Measurements from ENCODE around the gene RALGDS.
A peak's percentile ranks its signal among the peaks of the same experiment; 100 is the strongest.

RALGDS gene

DNA sequence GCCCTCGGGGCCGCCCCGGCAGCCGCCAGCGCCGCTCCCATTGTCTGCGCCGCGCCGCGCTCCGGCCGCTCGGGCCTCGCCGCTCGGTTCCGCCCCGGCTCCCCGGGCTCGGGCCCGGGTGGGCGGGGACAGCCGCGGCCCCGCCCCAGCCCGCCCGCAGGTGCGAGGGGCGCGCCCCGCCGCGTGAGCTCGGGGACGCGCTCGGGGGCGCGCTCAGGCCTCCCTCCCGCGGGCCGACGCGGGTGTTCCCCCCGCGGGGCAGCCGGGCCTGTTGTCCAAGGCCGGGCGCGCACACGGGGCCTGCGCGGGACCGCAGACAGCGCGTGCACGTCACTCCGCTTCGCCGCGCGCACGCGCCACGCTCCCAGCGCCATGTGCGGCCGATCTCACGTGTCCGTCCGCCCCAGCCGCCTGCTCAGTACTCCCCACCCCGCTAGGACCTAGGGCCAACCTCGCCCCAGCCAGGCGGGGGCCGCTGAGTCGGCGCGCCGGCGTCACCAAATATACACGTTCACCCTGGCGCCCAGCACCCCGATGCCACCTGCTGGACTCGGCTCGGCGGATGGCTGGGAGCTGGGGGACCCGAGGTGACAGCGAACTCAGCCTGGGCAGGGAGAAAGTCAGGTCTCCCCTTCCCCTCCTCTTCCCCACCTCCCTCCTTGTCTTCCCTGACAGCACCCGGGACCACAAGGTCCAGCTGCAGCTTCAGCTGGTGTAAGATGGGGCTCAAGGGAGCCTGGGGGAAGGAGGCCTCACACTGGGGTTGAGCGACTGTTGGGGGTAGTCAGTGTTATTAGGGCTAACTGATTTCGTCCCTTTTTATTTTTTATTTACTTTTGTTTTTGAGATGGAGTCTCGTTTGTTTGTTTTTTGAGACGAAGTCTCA is 28.3 kb upstream of the RALGDS start:
- peak; percentile 86 for DNase-seq

DNA sequence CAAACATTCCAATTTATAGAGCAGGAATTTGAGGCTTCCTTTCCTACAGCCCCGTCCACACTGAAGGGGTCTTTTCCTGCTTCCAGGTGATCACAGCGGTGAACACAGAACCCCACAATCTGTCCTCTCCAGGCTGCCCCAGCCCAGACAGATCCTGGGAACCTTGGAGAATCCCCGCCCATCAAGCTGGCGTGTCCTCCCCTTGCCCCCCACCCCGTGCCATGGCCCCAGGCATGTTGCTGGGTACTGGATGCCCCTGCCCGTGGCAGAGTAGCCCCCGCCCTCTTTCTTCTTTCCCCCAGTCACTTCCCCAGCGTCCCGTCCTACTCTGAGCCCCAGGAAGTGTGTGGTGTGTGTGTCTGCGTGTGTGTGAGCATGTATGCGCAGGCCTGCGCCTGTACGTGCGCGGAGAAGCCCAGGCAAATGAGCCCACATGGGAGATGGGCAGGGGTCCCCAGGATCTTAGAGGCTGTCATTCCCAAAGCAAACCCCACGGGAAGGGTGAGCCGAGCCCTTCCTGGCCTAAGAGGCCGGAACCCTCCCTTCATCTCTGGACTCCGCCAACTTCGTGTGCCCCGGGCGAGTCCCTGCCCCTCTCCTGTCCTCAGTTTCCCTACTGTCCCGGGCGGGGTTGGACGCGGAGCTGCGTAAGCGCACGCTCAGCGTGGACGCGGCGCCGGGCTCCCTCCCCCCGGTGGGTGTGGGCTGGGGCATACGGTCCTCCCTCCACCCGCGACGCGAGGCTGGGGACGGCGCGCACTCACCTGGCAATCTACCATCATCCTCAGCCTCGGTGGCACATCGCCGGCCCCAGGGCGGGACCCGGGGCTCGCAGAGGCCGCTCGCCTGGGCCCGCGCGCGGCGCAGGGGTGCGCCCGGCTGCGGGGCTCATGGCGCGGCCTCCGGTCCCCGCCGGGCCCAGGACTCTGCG is 27.4 kb upstream of the RALGDS start:
- peak; percentile 43 for DNase-seq

DNA sequence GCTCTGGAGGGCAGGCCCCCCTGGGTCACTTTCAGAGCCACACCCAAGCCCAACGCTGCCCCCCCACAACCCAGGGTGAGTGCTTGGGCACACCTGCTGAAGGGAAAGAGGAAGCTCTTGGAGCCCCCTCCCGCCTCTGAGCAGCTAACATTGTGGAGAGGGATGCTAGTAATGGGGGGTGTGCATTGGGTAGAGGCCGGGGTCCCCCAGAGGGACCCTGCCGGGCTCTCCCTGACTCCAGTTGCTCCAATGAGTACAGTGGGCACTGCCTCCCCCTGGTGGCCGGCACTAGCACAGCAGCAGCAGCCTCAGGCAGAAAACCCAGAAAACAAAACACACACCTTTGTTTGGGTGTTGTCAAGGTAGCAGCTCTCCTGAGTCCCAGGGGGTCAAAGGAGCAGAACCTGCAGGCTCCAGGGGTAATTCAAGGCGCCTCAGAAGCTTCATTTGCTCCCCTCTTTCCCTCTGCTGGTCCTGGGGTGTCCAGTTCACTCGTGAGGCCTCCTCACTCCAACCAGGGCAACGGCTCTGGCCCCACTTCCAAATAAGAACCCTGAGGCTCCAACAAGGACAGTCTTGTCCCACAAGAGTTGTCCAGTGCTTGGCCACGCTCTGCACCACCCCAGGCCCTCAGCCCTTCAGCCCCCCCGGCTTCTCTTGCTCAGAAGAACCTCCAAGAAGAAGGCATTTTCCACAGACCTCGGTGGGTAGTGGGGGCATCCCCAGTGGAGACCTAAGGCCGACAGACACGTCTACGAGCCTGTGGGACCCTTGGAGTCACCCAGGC is 26.6 kb upstream of the RALGDS start:
- DNase-seq: peak; percentile 37

DNA sequence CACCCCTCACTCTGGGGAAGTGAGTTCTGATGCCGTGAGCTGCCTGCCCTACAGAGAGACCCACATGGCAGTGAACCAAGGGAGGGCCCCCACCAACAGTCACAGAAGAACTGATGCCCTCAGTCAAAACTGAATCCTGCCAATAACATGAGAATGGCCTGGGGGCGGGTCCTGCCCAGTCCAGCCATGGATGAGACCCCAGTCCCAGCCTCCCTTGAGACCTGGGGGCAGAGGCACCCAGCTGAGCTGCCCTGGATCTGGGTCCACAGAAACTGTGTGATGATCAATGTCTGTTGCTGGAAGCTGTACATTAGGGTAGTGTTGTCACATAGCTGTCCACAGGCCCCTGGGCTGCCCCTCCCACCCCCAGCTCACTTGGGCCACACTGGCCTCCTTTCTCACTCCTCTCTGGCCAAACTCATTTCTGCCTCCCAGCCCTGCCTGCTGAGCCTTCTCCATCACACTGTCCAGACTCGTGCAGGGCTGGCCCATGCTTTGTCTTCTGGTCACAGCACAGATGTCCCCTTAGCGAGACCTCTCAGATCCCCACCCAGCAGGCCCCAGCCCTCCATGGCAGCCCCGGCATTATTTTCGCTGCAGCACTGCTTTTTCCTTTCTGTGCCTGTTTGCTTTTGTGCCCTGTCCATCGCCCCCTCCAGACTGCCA is 25.8 kb upstream of the RALGDS start:
- no peak for DNase-seq

DNA sequence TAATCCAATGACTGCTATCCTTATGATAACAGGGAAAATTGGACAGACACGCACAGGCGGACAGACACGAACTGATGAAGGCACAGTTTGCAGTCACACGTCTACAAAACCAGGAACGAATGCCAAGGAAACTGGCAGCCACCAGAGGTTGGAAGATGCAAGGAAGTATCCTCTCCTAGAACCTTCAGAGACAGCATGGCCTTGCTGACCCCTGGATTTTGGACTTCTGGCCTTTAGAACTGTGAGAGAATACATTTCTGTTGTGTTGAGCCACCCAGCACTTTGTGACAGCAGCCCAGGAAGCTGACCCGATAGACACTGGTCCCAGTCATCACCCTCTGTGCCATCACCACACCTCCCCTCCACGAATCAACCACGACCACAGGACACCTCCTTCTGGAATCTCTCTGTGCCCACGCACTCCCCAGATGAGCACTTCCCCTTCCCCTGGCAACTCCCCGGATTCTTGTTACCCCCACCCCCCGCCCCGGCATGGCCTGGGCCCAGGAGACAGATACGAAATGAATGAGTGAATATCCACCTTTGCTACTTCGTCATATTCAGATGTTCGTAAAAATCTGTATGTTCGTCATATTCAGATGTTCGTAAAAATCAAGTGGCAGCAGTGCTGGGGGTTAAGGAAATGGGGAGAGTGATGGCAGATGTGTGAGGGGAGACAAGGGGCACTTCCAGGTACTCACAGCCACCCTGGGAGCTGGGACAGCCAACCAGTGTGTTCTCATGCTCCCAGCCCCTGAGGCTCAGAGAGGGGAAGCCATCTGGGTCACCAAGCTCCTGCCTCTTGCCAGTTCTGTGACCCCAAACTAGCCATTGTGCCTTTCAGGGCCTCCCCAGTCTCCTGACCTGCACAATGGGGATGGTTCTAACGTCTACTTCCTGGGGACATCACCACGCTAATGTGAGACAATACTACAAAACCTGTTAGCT is 24.1 kb upstream of the RALGDS start:
- DNase-seq: no peak

DNA sequence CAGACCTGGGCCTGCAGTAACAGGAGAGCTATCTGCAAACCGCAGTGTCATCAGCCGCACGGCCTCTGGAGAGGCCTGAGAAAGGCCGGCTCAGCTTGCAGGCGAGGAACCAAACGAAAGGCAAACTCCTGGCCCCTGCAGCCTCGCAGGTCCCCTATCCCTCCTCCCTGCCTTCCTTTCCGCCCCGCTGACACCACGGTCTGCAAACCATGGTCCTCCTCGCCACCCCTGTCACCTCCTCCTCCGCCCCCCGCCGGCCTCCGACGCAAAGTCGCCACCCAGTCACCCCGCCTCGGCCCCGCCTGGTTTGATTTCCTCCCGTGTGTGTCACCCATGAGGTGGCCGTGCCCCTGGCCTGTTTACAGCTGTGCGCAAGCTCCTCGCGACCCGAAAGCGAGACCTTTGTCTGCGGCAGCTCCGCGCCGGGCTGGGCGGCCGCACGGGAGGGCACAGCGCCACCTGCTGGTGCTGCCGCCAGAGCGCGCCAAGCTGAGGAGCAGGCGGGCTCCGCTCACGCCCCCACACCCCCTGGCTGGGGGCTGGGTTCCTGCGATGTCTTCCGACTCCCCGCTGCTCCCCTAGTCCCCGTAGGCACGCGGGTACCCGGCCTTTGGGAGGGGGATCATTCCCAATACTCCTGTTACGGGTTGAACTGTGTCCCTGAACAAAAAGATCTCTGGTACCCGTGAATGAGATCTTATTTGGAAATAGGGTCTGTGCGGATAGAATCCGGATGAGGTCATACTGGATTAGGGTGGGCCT is 23.3 kb upstream of the RALGDS start:
- DNase-seq: peak; percentile 60

DNA sequence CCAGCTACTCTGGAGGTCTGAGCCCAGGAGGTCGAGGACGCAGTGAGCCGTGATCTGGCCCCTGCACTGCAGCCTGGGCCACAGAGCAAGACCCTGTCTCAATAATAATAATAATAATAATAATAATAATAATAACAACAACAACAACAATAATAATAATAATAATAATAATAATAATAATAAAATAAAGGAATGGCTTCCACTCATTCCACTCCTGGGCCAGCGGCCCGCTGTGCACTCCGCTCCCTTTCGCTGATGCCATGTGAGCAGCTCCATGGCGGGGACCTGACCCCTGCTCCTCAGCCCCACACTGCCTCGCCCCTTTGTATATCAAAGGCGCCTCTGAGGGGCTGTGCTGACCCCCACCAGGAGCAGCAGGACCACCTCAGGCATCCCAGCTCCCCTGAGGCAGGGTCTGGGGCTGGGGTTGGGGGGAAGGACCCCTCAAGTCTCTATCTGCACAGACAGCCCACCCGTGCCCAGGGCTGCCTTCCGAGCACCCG is 22.6 kb upstream of the RALGDS start:
- DNase-seq: no peak

DNA sequence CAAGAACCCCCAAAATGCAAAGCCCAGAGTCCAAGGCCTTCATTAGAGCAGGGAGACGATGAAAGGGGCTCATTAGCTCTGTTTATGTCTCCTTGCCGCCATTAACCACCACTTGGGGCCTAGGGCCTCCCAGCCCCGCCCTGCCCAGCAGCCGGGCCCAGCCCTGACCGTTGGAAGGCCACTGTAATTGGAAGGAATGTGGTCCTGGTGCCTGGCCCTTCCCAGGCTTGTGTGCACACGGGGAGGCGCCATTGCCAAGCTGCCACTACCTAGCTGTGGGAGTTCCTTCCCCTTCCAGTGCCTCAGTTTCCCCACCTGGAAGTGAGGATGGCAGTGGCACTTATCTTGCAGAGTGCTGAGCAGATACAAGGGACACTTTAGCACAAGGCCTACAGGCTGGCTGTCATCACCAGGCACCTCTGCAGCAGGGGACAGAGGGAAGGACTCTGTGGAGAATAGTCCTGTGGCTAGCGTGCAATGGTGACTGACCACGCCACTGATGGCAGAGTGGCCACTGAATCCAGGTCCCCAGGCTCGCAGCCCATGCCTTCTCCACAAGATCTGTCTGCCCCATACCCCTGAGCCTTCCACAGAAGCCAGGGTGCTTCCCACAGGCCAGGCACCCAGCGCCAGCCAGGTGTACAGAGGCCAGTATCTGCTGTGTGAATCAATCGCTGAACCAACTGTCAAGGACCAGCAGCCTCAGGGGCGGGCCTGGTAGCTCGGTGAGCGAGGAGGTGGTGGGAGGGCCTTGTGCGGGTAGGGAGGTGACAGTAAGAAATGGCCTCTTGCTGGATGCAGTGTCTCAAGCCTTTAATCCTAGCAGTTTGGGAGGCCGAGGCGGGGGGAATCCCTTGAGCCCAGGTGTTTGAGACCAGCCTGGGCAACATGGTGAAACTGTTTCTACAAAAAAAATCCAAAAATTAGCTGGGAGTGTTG is 21.9 kb upstream of the RALGDS start:
- DNase-seq: no peak

DNA sequence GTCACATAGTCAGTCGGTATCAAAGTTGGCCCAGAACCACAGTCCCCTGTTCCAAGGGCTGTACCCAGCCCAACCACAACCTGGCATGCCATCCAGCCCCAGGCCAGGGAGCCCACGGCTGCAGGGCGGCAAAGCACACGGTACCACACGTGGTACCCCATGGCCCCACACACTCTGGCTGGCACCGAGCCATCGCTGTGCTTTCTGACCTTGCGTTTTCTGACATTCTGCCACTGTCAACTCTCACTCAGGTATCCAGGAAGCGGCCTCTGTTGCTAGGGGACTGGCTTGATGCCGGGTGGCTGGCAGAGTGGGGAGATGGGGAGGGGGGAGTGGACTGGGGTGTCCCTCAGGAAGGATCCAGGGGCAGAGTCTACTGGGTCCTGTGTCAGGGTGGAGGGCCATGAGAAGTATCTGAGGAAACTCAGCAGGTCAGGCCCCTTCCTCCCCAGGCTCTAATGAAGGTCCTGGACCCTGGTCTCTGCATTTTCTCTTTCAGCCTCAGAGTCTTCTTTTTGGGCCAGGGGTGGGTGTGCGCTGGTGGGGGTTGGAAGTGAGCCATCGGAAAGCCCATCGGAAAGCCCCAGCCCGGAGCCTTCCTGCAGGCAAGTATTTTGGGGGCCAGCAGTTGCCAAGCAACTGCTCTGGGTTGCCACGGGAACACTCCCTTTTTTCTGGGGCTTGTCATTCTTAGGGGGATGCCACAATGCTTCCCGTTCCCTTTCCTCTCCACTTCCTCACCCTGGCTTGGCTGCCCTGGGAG is 21.0 kb upstream of the RALGDS start:
- DNase-seq: no peak

DNA sequence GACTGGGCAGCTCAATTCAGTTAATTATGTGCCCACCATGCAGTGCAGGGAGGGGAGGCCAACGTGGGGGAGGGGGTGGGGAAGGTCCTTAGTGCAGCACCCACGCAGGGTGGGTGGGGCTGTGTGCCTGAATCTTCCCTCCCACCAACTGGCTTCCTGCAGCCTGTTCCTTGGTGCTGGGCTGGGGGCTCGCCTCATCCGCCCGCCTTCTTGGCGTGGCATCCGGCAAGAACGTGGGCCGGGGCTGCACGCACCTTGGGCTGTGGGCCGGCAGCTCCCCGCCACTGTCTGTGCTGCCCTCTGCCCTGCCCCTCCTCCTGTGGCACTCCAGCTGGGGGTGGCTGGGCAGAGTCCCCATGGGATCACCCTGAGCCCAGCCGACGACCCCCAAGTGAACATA is 19.6 kb upstream of the RALGDS start:
- DNase-seq: no peak

DNA sequence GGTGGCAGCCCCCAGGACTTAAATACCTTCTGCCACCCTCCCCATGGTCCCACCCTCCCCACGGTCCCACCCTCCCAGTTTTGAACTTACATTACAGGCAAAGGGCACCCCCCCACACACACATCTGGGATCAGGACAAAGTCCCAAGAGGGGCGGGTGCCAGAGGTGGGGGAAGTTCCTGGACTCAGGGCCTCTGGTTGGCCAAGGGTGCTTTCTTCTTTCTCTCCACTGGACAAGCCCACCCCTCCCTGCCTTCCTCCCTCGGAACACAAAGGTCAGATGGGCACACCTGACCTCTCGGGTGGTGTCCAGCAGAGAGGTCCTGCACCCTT is 19.1 kb upstream of the RALGDS start:
- no peak for DNase-seq

DNA sequence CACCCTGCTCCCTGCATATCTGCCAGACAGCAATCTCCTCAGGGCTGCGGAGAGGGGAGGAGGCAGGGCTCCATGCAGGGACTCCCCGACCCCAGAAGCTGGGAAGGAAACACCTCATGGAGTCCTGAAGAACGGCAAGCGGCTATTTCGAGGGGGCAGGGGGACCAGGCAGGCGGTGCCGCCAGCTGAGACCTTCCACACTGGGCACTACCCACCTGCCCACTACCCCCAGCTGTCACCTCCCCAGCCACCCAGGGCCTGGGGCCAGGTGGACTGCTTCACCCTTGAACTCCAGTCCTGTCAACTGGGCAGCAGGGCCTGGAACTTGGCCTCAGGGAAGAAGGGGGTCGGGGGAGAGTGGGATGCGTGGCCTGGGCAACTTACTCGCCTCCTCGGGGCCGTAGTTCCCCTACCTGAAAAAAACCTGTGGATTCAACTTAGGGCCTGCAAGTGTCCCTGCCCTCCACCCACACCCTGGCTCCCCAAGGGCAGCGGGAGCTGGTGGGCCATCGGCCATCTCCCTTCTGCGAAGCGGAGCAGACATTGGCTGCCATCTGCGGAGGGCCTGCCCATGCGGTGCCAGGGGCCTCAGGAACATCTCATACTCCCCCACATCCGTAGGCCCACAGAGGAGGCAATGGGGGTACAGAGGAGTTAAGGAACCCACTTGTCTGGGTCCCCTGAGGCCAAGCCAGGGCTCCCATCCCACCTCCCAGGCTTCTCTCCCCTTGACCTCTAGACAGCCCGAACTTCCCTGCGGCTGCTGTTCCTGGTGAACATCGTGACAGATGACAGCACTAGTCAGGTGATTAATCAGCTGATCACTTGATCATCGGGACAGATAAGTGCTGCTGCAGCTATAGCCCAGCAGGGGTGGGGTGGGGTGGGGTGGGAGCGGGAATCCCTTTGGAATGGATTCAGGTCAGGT is 18.5 kb upstream of the RALGDS start:
- no peak for DNase-seq

DNA sequence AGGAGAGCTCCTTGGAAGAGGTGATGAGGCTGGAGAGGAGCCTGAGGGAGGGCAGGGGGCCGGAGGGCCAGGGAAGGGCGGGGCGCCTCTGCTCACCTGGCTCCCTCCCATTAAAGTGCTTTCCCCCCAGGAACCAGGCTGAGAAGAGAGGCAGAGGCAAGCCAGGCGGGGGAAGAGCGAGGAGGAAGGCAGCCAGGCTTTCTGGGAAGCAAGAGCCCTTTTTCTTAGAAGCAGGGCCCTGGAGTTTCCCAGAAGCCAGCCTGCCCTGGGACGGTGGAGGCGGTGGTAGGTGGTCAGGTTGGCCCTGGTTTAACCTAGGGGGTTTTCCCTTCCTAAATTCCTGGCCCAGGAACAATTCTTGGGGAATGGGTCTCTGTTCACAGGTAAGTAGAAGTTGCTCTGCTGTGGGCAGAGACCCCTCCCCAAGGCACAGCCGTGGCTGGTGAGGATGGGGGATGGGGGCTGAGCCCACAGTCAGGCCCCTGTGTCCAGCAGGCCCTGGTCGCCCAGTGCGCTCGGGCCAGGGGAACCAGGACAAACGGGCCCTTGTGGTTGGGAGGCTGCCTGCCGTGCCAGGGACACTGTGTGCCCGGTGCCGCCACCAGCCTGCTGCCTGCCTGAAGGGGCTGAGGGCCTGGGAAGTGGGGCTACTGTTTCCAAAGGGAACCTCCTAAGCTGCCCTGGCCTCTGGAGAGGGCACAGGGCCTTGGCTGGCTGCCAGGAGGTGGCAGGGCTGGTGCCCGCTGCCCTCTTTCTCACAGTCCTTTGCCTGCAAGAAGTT is 16.6 kb upstream of the RALGDS start:
- DNase-seq: no peak

DNA sequence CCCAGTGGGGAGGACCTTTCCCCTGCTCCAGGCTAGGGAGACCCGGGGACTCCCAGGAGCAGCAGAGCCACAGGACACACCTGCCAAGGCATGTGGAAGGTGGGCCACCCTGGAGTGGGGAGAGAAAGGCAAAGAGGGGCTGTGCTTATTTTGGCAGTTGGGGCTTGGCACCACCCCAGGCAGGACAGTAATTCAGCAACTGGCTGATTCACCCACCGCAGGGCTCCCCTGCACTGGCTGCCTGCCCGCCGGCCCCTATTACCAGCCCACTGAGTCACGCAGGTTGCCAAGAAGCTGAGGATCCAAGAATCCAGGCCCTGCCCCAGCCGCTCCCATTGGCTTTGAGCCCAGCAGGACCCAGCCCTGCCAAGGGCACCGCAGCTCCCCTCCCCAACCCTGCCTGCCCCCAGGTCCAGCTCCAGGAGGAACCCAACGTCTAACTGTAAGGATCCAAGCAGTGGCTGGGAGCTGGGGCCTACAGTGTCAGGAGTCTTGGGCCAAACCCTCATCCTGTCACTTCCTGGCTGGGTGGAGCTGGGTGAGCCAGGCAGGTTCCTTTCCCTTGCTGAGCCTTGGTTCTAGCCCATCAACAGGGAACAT is 14.2 kb upstream of the RALGDS start:
- DNase-seq: peak; percentile 89

DNA sequence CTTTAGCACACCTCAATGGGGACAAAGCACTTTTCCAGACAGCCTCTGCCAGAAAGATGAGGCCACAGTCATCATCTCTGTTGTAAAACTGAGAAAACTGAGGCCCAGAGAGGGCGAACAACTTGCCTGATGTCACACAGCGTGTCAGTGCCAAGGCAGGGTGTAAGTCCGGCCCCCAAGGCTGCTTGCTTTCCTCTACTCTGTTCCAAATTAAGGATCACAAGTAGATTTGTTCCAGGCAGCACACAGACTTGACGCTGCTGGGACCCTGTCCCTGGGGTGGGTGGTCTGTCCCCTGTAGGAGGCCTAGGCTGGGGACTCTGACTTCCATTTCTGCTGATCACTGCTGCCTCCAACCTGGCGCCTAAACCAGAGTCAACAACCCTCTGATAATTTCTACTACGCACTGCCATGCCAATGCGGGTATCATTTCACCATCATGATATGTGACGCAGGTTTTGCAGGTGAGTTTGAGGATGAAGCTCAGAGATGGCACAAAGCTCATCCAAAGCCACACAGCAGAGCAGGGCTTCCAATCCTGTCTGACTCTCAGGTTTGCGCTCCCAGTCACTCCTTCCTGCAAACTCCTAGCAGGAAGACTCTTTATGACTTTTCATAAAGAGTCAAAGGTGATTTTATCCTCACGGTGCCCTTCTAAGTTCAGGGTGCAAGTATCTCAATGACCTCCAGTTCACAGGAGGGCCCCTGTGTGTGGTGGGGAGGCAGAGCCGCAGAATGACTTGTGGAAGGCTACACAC is 13.5 kb upstream of the RALGDS start:
- no peak for DNase-seq

Data from fibroblast of skin of right biceps (primary cell).